HG02973 (cell line): ENCODE measurements around the gene SEZ6L2.
"Not testable (repeated sequence)": the region's sequence is repeated elsewhere in the genome, so short reads cannot be mapped to it uniquely, and the experiment has no call there.

Source experiments
- ATAC-seq: cut with Tn5 transposase; IDR thresholded peaks from one replicate; pipeline ENCODE4 v1.9.1; 2021; ENCODE audit warnings: moderate library complexity; ENCODE audit not compliant: unreplicated experiment

The SEZ6L2 gene

DNA sequence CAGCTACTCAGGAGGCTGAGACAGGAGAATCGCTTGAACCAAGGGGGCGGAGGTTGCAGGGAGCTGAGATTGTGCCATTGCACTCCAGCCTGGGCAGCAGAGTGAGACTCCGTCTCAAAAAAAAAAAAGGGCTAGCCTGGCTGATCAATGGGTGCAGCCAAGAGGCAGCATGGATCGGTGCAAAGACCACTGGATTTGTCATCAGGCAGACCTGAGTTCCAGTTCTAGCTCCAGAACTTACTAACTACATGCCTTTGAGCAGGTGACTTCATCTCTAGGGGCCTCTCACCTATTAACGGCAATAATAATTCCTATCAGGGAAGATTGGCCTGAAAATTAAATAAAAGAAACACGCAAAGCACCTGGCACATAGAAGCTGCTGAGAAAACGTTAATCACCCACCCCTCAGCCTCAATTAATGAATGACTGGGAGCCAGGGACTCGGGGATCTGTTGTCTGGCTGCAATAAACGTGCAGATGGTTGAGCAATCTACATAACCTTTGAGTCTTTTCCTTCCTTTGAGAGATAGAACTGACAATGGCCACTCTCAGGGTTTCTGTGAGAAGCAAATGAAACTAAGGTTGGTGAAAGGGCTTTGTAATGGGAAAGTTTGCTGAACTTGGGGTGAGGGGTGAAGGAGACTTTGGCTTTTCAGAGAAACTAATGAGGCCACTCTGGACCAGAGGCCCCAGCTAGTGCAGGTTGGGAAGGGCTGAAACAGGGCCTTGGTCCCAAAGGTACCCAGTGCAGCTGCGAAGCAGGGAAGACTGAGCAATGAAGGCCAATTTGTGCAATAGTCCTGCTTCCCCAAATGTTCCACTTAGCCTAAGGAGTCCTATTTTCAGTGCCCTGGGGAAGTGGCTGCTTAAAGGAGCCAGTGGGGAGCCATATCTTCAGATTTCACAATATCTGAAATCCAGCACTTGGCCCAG is 7.6 kb downstream of the SEZ6L2 start:
- ATAC-seq = no peak

DNA sequence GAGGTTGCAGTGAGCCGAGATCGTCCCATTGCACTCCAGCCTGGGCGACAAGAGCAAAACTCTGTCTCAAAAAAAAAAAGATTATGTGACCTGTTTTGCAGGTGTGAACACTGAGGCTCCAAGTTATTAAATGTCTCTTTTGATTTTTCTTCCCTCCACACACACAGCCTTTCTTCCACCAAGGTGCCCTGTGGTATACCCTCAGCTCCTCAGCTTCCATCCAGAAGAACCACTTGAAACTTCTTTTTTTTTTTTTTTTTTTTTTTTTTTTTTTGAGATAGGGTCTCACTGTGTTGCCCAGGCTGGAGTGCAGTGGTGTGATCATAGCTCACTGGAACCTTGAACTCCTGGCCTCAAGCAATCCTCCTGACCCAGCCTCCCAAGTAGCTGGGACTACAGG is 10.0 kb downstream of the SEZ6L2 start:
- not testable (repeated sequence) for ATAC-seq

DNA sequence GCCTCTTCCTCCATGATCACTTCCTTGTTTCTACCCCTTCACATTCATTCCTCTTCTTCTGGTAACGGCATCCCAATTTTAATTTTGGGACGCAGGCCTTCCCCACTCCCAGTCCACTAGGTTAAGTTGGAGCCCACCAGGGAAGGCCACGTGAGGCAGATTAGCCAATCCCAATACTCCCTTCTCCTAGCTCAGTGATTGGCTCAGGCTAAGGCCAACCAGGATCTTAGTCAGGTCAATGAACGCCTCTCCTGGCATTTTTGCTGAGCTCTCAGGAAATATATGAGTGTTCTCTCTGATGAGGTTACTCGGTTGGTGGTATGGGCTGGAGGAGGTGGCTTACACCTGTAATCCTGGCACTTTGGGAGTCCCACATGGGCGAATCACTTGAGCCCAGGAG is 15.4 kb downstream of the SEZ6L2 start:
- no peak for ATAC-seq

DNA sequence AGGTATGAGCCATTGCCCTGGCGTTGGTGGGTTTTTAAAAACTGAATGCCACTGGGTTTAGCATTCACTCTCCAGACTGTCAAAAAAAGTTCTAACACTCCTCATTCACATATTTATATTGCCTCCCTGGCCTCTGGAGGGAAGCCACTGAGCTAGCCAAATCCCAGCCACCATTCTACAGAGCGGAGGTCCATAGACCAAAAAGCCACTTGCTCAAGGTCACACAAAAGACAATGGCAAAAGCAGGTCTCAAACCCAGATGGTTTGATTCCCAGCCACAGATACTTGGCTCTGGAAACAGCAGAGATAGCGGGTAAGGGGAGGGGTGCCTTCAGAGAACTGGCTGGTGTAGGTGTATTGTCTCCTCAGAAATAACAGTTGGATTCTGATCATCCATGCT is 18.3 kb downstream of the SEZ6L2 start:
- ATAC-seq = no peak

DNA sequence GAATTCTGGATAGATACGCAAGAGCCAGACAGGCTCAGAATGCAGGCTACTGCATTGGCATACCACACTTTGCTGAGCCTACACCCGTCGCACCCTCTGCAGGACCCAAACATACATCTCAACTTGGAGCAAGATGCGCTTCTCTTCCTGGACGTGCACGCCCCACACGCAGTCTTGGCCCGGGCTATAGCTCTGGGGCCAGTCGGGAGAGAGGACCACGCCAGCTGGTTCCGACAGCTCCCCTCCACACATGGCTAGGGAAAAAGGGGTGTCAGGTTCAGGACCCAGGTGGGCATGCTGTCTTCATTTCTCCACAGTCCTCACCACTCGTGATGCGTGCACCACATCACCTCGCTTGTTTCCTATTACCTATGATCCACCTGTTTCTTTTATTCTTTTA is 21.2 kb downstream of the SEZ6L2 start:
- ATAC-seq = no peak

DNA sequence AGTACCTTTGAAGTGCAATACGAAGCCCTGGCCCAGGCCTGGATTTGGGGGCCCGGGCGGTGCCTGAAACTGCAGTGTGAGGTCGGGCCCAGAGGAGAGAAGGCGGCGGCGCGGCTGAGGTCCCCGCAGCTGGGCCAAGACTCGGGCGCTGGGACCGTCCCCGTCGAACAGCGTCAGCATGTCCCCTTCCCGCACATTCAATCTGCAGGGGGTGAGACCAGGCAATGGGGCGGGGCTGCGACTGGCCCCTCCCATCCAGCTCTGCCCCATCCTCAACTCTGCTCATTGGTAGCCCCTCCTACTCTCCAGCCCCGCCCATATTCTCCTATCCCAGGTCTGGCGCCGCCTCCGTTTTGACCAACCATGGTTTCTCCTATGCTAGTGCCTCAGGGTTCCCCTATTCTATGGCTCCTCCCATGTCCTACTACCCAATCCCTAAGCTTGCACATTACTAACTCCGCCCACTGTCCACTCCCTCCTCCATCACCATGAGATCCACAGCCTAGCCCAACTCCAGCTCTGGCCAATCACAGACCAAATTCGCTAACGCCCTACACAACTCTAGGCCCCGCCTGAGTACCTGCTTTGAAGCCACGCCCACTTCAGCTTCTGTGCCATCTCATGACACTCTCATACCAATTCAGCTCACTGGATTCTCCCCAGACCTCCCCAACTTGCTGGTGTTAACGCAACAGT is 21.9 kb downstream of the SEZ6L2 start:
- no peak for ATAC-seq

DNA sequence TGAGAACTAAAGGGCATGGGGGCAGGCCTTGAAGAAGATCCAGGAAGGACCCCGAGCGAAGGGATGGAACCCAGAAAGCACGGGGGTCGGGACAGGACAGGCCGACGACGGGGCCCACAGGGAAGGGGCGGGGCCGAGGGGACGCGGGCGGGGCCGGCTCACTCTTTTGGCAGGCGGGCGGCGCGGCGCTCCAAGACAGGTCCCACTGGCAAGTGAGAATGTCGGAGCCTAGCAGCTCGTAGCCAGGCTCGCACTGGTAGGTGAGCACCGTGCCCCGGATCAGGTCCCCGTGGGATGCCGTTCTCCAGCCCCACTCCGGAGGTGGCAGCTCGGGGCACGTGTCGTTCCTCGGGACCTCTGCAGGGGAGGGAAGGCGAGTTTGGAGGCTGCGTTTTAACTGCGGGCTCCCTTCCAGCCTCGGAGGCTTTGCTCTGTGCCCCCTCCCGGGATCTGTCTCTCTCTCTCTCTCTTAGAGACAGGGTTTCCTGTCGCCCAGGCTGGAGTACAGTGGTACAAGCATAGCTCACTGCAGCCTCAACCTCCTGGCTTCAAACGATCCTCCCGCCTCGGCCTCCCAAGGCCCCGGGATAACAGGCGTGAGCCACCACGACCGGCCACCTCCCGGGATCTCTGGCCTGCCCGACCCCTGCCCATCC is 22.6 kb downstream of the SEZ6L2 start:
- no peak for ATAC-seq

DNA sequence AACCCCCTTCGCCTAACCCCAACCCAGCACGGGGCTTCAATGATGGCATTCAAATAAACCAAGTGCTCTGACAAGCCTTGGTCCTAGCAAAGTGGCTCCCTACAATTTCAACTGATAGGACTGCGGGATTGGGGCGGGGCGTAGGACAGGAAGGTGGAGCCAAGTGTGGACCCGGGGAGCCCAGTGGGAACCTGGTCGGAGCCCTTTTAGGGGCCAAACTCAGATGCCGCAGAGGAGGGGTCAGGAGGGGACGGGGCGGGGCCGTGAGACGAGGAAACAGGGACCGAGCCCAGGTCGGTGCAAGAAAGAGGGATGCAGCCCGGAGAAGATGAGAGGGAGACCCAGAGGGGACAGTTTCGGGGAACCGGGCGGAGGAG is 23.1 kb downstream of the SEZ6L2 start:
- no peak for ATAC-seq

DNA sequence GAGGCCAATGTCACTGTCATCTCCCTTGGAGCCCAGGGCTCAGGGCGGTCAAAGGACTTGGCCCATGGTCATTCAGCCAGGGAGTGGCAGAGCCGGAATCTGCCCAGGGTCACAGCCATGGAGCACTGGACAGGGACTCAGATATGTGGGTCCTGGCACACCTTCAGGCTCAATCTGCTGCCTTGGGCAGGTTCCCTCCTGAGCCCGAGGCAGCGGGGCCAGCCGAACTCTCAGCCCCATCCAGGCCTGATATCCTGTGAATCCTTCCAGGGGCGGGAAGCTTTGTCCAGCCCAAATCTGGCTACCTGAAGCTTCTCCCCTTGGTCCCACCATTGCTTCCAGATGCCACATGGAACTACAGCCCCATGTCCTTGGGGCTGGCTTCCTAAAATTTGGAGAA is 24.1 kb downstream of the SEZ6L2 start:
- no peak for ATAC-seq

DNA sequence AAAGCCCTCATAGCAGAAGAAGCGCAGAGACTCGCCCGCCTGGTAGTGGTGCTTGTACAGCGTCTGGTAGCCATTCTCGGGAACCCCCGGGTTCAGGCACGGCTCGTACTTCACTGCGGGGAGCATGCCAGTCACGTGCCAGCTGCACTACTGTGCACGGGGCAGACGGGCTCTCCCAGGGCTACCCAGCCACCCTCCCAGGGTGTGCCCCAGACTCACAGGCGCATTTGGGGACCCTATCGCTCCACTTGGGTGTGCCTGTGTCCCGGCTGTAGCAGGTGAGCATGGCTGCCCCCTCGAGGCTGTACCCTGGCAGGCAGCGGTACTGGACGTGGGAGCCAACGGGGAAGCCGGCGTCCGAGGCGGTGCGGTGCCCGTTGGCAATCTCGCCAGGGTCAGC is 26.0 kb downstream of the SEZ6L2 start:
- no peak for ATAC-seq

DNA sequence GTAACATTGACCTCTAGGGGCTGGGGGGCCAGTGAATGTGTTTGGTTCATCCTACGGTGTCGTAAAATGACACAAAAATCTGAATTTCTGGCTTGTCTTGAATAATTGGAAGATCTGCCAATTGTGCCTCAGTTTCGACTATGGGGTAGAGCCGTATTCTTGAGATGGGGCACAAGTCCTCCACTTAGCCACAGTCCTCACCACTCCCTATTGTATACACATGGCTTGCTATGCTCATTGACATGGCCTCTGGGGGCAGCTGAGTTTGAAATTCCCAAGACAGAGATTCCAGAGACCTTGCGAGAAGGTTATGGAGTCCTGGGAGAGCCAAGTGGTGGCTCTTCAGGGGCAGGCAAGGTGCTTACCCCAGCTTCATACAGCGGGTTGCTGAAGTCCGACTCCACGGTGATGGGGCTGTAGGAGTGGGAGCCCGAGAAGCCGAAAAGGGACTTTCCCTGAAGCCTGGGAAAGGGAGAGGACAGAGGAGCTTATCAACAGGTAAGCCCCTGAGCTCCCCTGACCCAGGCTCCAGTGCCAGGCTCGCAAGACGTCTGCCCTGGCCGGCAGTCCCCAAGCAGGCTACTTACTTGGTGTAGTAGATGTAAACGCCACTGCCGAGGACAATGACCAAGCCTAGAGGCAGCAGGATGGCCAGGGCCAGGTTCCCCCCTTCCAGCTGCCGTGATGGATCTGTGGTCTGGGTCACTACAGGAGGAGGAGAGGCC is 27.4 kb downstream of the SEZ6L2 start:
- no peak for ATAC-seq

DNA sequence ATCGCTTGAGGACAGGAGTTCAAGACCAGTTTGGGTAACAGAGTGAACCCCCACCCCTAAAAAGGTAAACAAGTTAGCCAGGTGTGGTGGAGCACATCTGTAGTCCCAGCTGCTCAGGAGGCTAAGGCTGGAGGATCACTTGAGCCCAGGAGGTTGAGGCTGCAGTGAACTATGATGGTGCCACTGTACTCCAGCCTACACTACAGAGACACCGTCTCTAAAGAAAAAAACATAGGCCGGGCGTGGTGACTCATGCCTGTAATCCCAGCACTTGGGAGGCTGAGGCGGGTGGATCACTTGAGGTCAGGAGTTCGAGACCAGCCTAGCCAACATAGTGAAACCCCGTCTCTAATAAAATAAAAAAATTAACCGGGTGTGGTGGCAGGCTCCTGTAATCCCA is 30.3 kb downstream of the SEZ6L2 start:
- ATAC-seq = not testable (repeated sequence)

DNA sequence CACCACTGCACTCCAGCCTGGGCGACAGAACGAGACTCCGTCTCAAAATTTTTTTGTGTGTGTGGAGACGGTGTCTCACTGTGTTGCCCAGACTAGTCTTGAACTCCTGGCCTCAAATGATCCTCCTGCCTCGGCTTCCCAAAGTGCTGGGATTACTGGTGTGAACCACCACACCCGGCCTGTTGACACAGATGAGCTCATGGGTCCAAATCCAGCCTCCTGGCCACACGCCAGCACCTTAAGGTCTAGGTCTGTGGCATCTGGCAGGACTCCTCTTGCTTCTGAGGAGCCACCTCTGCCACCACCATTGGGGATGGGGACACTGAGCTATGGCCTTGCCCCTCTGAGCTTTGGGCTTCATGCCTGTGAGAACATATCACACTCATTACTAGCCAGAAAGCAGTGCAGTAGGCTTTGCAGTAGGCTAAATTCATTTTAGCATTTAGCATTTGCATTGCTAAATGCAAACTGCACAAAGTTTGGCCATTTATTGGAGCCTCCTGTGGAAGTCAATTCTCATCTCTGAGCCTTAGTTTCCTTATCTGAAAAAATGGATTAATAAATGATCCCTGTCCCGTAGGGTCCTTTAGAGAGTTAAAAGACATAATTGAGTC is 30.8 kb downstream of the SEZ6L2 start:
- no peak for ATAC-seq

DNA sequence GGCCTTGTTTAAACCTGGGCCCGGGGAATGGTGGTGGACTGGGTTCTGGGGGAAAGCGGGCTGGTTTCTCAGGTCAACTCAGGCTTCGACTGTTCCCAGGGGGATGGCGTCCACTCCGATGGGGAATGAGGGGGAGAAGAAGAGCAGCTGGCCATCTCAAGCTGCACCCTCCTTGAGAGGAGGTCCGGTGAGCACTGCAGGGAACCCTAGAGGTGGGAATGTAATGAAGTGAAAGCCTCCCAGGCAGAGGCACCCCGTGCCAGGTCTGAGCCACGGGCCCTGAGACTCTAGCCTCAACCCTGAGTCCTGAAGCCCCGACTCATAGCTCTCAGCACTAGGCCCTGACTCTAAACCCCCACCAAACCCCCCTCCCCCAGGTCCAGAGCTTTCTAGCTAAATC is 35.1 kb downstream of the SEZ6L2 start:
- no peak for ATAC-seq

DNA sequence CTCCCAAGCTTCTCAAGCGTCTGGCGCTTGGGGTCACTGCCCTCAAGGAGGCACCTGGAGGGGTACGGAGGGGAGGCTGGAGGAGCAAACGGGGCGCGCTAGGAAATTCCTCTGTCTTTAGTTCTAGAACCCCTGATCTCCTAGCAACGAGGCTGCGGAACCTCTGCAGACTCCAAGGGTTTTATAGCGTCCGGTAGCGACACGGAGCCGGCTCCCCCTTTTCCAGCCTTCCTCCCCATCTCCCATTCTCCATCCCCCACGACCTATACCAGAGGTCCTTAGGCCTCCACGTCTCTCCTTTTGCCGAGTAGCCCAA is 35.7 kb downstream of the SEZ6L2 start:
- ATAC-seq = no peak

DNA sequence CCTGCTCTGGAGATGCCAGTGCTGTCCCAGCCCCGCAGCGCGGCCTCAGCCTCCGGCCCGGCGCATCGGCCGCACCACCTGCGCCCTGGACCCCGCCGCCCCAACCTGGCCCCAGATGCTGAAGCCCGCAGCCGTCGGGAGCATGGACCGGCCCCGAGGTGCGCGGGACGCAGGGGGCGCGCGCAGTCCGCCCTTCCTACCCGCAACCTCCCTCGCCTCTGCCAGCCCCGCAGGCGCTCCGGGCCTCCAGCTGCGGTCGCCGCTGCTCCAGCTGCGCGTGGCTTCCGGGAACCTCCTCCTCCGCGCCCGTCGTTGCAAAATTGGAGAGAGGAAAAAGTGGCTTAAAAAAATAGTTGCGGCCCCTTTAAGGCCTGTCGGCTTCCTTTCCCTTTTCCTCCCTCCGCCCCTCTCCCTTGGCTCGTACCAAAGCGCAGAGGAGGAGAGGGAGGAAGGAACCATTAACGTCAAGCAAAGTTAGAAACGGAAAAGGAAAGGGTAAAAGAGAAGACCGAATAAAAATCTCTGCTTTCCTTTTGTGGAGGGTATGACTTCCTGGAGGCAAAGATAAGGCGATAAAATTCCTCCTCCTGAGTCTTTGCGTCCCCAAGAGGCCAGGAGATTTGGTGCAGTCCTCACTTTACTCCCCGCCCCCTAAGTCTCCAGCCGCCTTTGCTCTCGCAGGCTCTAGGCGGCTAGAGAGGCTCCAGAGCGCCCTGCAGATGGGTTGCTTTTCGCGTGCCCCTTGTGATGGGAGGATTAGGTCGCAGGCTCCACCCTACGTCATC is 36.3 kb downstream of the SEZ6L2 start, which contains the start of gene CDIPT:
Gene CDIPT (minus strand): TSS at position 343 of the 785 bp plus-strand sequence. CDS start 369 bp downstream, outside the sequence.
- peak; percentile 82 for ATAC-seq

DNA sequence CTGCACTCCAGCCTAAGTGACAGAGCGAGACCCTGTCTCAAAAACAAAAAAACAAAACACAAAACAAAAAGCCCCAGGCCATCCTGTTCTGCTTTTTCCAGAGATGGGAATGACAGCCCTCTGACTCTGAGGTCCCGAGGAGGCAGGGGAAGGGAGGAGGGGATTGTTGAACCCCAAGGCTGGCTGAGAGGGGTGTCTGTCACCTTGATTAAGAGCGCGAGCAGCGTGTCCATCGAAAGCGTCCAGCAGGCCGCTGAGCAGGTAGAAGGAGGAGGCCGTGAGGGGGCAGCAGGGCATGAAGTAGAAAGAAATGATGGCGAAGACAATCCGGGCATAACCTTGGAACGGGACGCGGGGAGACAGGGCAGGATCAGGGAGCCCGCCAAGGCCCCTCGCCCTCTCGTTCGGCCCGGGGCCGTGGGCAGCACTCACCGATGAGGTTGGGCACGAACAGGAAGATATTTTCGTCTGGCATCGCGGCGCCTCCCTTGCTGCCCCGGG is 36.9 kb downstream of the SEZ6L2 start:
- no peak for ATAC-seq

DNA sequence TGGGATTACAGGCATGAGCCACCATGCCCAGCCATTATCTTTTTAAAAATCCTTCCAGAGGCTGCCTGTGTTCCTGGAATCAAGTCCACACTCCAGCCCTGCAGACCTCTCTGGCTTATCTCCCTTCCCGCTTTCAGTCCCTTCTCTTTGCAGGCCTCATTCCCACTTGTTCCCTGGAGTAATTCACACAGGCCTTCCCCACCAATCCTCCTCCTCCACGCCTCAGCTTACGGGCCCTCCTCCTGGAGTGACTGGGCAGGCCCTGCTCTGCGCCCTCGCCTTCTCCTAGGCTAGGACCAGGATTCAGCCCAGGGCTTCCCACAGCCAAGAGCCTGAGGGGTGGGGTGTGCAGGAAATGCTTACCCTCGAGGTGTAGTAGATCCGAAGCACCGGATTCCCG is 39.1 kb downstream of the SEZ6L2 start:
- no peak for ATAC-seq

DNA sequence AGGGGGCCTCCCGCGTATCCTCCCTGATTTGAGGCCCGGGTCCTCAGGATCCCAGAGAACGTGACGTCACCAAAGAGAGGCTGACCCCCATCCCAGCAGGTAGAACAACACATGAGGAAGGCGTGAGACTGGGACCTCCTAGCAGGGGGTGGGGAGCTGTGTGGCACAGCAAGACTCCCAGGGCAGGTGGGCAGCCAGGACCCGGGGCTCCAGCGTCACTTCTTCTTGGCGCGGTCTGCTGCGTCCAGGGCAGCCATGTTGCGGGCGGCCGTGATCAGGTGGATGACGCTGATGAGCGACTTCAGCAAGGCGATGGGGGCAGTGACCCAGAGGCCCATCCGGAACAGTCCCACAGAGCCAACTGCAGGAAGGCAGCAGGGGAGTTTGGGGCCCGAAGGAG is 40.4 kb downstream of the SEZ6L2 start:
- no peak for ATAC-seq
